Heart left ventricle (tissue), 16 donors: ENCODE results near the gene ARHGAP23. TPM values are rescaled to one million over a fixed set of nuclear protein-coding genes. Genes with fewer than 3 reads are reported as not detected.

Experiments
- ATAC-seq, 4 donors: fragments of 200-7000 bp; cut with Tn5 transposase; one replicate each; pipeline ENCODE4 v1.9.1; 2020 to 2022; ENCODE audit warnings: moderate library complexity in 4 of 4, mild to moderate bottlenecking in 3 of 4, moderate number of reproducible peaks in 1 of 4
- DNase-seq, 5 donors: peaks; one replicate each; pipeline ENCODE4 v3.0.0-alpha.2; 2020
- H3K27ac ChIP-seq, 12 donors: fragments of 200-600 bp; sonication (generic) in 4 of 12; one replicate each; pipeline versions ENCODE4 v1.5.0 to v1.8.0; 2016 to 2022; ENCODE audit warnings: mild to moderate bottlenecking in 2 of 12
- H3K27me3 ChIP-seq, 9 donors: fragments of 200-600 bp; sonication (generic) in 2 of 9; one replicate each; pipeline versions ENCODE4 v1.5.1 to v1.8.0; 2016 to 2022; ENCODE audit warnings: mild to moderate bottlenecking in 3 of 9
- H3K36me3 ChIP-seq, 9 donors: fragments of 200-600 bp; sonication (generic) in 2 of 9; one replicate each; pipeline versions ENCODE4 v1.5.0 to v1.8.0; 2018 to 2022; ENCODE audit warnings: mild to moderate bottlenecking in 2 of 9
- H3K4me1 ChIP-seq, 12 donors: fragments of 200-600 bp; sonication (generic) in 4 of 12; one replicate each; pipeline versions ENCODE4 v1.5.0 to v1.8.0; 2016 to 2022; ENCODE audit warnings: mild to moderate bottlenecking in 3 of 12
- H3K4me3 ChIP-seq, 12 donors: fragments of 200-600 bp; sonication (generic) in 4 of 12; one replicate each; pipeline versions ENCODE4 v1.5.0 to v1.8.0; 2017 to 2022; ENCODE audit warnings: mild to moderate bottlenecking in 9 of 12, moderate library complexity in 4 of 12
- H3K9me3 ChIP-seq, 12 donors: fragments of 200-600 bp; sonication (generic) in 4 of 12; one replicate each; pipeline versions ENCODE4 v1.5.0 to v1.8.0; 2016 to 2022; ENCODE audit warnings: mild to moderate bottlenecking in 1 of 12
- CTCF ChIP-seq, 12 donors: fragments of 200-600 bp; sonication (generic) in 4 of 12; IDR thresholded peaks; one replicate each; pipeline versions ENCODE4 v1.5.0 to v1.8.0; 2018 to 2022; ENCODE audit warnings: antibody characterized with exemption in 12 of 12, mild to moderate bottlenecking in 5 of 12
- POLR2A ChIP-seq, 2 donors: fragments of 450-650 bp; IDR thresholded peaks; one replicate each; pipeline ENCODE4 v1.6.1; 2017; ENCODE audit warnings: antibody characterized with exemption in 2 of 2, mild to moderate bottlenecking in 2 of 2, moderate library complexity in 2 of 2
- WGBS, 4 donors: extraction: QIAGEN DNeasy Blood & Tissue Kit in 2 of 4; methylation state at CpG; one replicate each; pipeline versions ENCODE4 v1.1.5 to v1.1.7; 2013 to 2018; 5-methylcytosine and 5-hydroxymethylcytosine counted together
- intact Hi-C, 10 donors: fragments of 100-400 bp; cut with DNase I; formaldehyde crosslinking; loops; one replicate each; pipeline versions ENCODE4 v1.11.1 to v1.14.2; 2022
- polyA plus RNA-seq, 2 donors: library from polyadenylated mRNA; stranded (reverse); fragments of 200-250 nt; gene quantifications; one replicate each; pipeline ENCODE4 v1.2.3, GENCODE V29; 2013
- total RNA-seq, 9 donors: library from RNA; depleted of rRNA in 2 of 9; stranded (reverse); fragments of >200 nt in 2 of 9; fragmentation: NEBNext Ultra II Directional in 3 of 9; extraction: Animal tissue kit (Norgen Biotek cat#: 25700) in 3 of 9; gene quantifications; one replicate each; pipeline versions ENCODE4 v1.1.0 to v1.2.4, GENCODE V29; 2016 to 2023
- donor health status: ischemic (EF 13 %, LVEDD 7.1; RV severe dilation, severe dysfunction).
- donor health status: healthy with polysubstance abuse.
- donor health status: DM: no; HTN: yes; CAD: no.
- donor health status: DM: no; HTN: no; CAD: no.
- donor health status: ischemic (EF 25% LVEDD 6.9; RV normal size, moderate dysfunction).
- donor health status: ischemic (EF 25% LVEDD 5.7; RV mildly dilated, moderate dysfunction).
- donor health status: healthy.
- donor health status: DM: yes; HTN: yes; CAD: no.
- donor health status: ischemic (EF 35%, LVEDD 5.7; RV mildly dilated, moderate dysfunction).
- donor health status: nonischemic (EF 11% LVEDD 7.7; RV severe dilation, severe dysfunction).
- donor health status: DM: yes; HTN: yes; CAD: no.
- donor health status: PGD.
- donor health status: ischemic (EF 29% LVEDD 5.4; RV normal size, mild dysfunction).
- donor health status: nonischemic (EF 23%, LVEDD 6.1; RV moderate dilation, normal function).

ARHGAP23 gene
- total and polyA plus RNA-seq, 11 donors: 28.0 to 73.1 (median 66.3) TPM

- 49 to 65% (median 55%) methylated on average over 4 of the region's 4 CpGs for WGBS, 4 donors
- H3K4me1 ChIP-seq: peaks cover 0 to 6% (median 0%) of the 10 kb centered on the region in 12 donors
- peaks cover 0 to 9% (median 0%) of the 10 kb centered on the region in 9 donors for H3K27me3 ChIP-seq
- ATAC-seq (peak in 2 of 4 donors; percentile 7 to 45), DNase-seq (peak in 1 of 5 donors; percentile 46)
- H3K4me3 ChIP-seq: no peak overlapping the region
- TF ChIP-seq POLR2A (IDR thresholded peaks at IDR 0.05) (no peak), CTCF (IDR thresholded peaks at IDR 0.05) (no peak)
- no peaks in the 10 kb centered on the region for H3K36me3 ChIP-seq
- intact Hi-C loops: loop anchor here in 1 of 10 donors (10.0 kb wide), 1 partner anchor 46 kb away; no protein-coding TSS in a partner anchor
- no peak overlapping the region for H3K27ac ChIP-seq
- H3K9me3 ChIP-seq: no peaks in the 10 kb centered on the region
Measured at GRCh38 chr17:38549285-38549684, 121.0 kb downstream of the ARHGAP23 start.

- Histone ChIP-seq H3K4me3 (no peak overlapping the region), H3K36me3 (no peaks in the 10 kb centered on the region), H3K27me3 (peaks cover 0 to 7% (median 0%) of the 10 kb centered on the region in 9 donors), H3K4me1 (peaks cover 0 to 6% (median 0%) of the 10 kb centered on the region in 12 donors), H3K27ac (peak overlapping the region in 1 of 12 donors; percentile 26), H3K9me3 (no peaks in the 10 kb centered on the region)
- intact Hi-C loops: no loop called here
- ATAC-seq: peak; percentile 93 to 98 (median 95)
- WGBS, 4 donors: 34 to 50% (median 38%) methylated on average over 4 to 8 of the region's 8 CpGs
- no peak for TF ChIP-seq CTCF (IDR thresholded peaks at IDR 0.05)
- no peak for TF ChIP-seq POLR2A (IDR thresholded peaks at IDR 0.05)
- peak; percentile 57 to 79 (median 71) for DNase-seq
Measured at GRCh38 chr17:38550661-38551060, 122.4 kb downstream of the ARHGAP23 start.

GRCh38 chr17:38551121-38551520 is 122.9 kb downstream of the ARHGAP23 start:
- H3K9me3 ChIP-seq: no peaks in the 10 kb centered on the region
- TF ChIP-seq POLR2A (IDR thresholded peaks at IDR 0.05) (no peak), CTCF (IDR thresholded peaks at IDR 0.05) (no peak)
- H3K4me3 ChIP-seq: no peak overlapping the region
- ATAC-seq (peak in 3 of 4 donors; percentile 4 to 21 (median 5)), DNase-seq (no peak)
- intact Hi-C loops: no loop called here
- 82 to 92% (median 85%) methylated on average over 5 to 9 of the region's 9 CpGs for WGBS, 4 donors
- peaks cover 0 to 6% (median 0%) of the 10 kb centered on the region in 12 donors for H3K4me1 ChIP-seq
- H3K27me3 ChIP-seq: peaks cover 0 to 7% (median 0%) of the 10 kb centered on the region in 9 donors
- H3K27ac ChIP-seq: peak overlapping the region in 1 of 12 donors; percentile 26
- no peaks in the 10 kb centered on the region for H3K36me3 ChIP-seq

- intact Hi-C loops: no loop called here
- no peak overlapping the region for H3K4me3 ChIP-seq
- no peak for TF ChIP-seq POLR2A (IDR thresholded peaks at IDR 0.05)
- no peak for TF ChIP-seq CTCF (IDR thresholded peaks at IDR 0.05)
- peaks cover 0 to 7% (median 0%) of the 10 kb centered on the region in 9 donors for H3K27me3 ChIP-seq
- no peak for DNase-seq
- whole genome bisulfite sequencing, 4 donors: 87 to 92% (median 91%) methylated on average over 12 to 17 of the region's 17 CpGs
- H3K9me3 ChIP-seq: no peaks in the 10 kb centered on the region
- H3K36me3 ChIP-seq: no peaks in the 10 kb centered on the region
- H3K27ac ChIP-seq: no peak overlapping the region
- peaks cover 0 to 10% (median 4%) of the 10 kb centered on the region in 12 donors for H3K4me1 ChIP-seq
- no peak for ATAC-seq
Measured at GRCh38 chr17:38552343-38552742, 124.1 kb downstream of the ARHGAP23 start.
